Keratinocyte (primary cell): ENCODE data around the gene ADCY4. TPM values are rescaled to one million over a fixed set of nuclear protein-coding genes. Genes with fewer than 3 reads are reported as not detected.

ENCODE experiments used
- DNase-seq: peaks from one replicate; pipeline ENCODE4 v3.0.0-alpha.2; 2011; ENCODE audit warnings: low read depth, missing footprints, low spot score
- FAIRE-seq: peaks from 2 replicates; lab custom pipeline; 2011; peaks lifted over from hg19 to GRCh38; lab: Jason Lieb, UNC
- H2AFZ ChIP-seq: 2 replicates; pipeline ENCODE4 v1.6.0; 2012; ENCODE audit warnings: low read length, control low read depth, inconsistent platforms; ENCODE audit not compliant: control insufficient read depth
- H3K27ac ChIP-seq: 2 replicates; pipeline ENCODE4 v1.5.1; 2011; ENCODE audit warnings: low read length; ENCODE audit not compliant: control insufficient read depth, insufficient read depth
- H3K27me3 ChIP-seq: 3 replicates; pipeline ENCODE4 v1.6.0; 2011; ENCODE audit warnings: low read length; ENCODE audit not compliant: control insufficient read depth, insufficient read depth; ENCODE audit errors: extremely low read depth
- H3K36me3 ChIP-seq, 2 experiments: 2 replicates in 1 of 2; 3 replicates in 1 of 2; pipeline ENCODE4 v1.5.1; 2011; ENCODE audit warnings: low read length in 2 of 2, mild to moderate bottlenecking in 1 of 2; ENCODE audit not compliant: control insufficient read depth in 2 of 2, insufficient read depth in 2 of 2; ENCODE audit errors: extremely low read depth in 1 of 2
- H3K4me1 ChIP-seq: 3 replicates; pipeline ENCODE4 v1.5.1; 2011; ENCODE audit warnings: low read length; ENCODE audit not compliant: control insufficient read depth, insufficient read depth; ENCODE audit errors: extremely low read depth
- H3K4me2 ChIP-seq: 3 replicates; pipeline ENCODE4 v1.6.0; 2011; ENCODE audit warnings: low read depth, low read length; ENCODE audit not compliant: control insufficient read depth, insufficient read depth; ENCODE audit errors: extremely low read depth
- H3K4me3 ChIP-seq, 3 experiments: fragments of 200-600 bp in 1 of 3; sonication (generic) in 1 of 3; 2 replicates in 2 of 3; 3 replicates in 1 of 3; pipeline ENCODE4 v1.5.1; 2011 to 2016; ENCODE audit warnings: low read length in 3 of 3, mild to moderate bottlenecking in 3 of 3, control low read depth in 2 of 3, inconsistent platforms in 1 of 3, low read depth in 1 of 3, mixed read lengths in 1 of 3, mixed run types in 1 of 3, moderate library complexity in 1 of 3; ENCODE audit not compliant: control insufficient read depth in 2 of 3, insufficient read depth in 2 of 3; ENCODE audit errors: extremely low read depth in 1 of 3
- H3K79me2 ChIP-seq: 2 replicates; pipeline ENCODE4 v1.6.0; 2012; ENCODE audit warnings: low read length; ENCODE audit not compliant: control insufficient read depth, insufficient read depth
- H3K9ac ChIP-seq: 3 replicates; pipeline ENCODE4 v1.6.0; 2011; ENCODE audit warnings: low read length; ENCODE audit not compliant: control insufficient read depth, insufficient read depth; ENCODE audit errors: extremely low read depth
- H3K9me1 ChIP-seq: 3 replicates; pipeline ENCODE4 v1.6.0; 2011; ENCODE audit warnings: low read length; ENCODE audit not compliant: control insufficient read depth, insufficient read depth; ENCODE audit errors: extremely low read depth
- H3K9me3 ChIP-seq: 2 replicates; pipeline ENCODE4 v1.5.1; 2012; ENCODE audit warnings: low read depth, low read length; ENCODE audit not compliant: control insufficient read depth
- H4K20me1 ChIP-seq: 3 replicates; pipeline ENCODE4 v1.6.0; 2011; ENCODE audit warnings: low read length; ENCODE audit not compliant: control insufficient read depth, insufficient read depth; ENCODE audit errors: extremely low read depth
- EZH2 ChIP-seq: IDR thresholded peaks from one replicate; pipeline ENCODE4 v1.6.1; 2012; ENCODE audit warnings: inconsistent platforms, mild to moderate bottlenecking, low read length, moderate library complexity
- dilution Hi-C: fragments of 300-500 bp; cut with MboI; formaldehyde crosslinking; loops from one replicate; pipeline ENCODE4 v1.7.0; 2020; ENCODE audit warnings: low sequenced_read_pairs; ENCODE audit not compliant: extremely low pct_ligation_motif_present
- polyA plus RNA-seq, 5 experiments: library from polyadenylated mRNA; depleted of rRNA in 3 of 5; stranded (reverse) in 3 of 5; stranded (forward) in 1 of 5; unstranded in 1 of 5; fragments of >200 nt; gene quantifications; 1 replicate in 1 of 5; 2 replicates in 3 of 5; 3 replicates in 1 of 5; pipeline versions ENCODE4 v1.2.1 to v1.2.3, GENCODE V29; 2011 to 2012; ENCODE audit warnings: missing spikeins in 2 of 5, low read depth in 1 of 5, low replicate concordance in 1 of 5
- TF ChIP-seq, protein P1 (sequence below), 3 experiments: IDR thresholded peaks in 1 of 3; conservative IDR thresholded peaks in 1 of 3; optimal IDR thresholded peaks in 1 of 3; 2 replicates in 2 of 3; 3 replicates in 1 of 3; pipeline versions ENCODE3 to v1.5.1; 2011; ENCODE audit warnings: low read length in 3 of 3, mild to moderate bottlenecking in 3 of 3, moderate library complexity in 2 of 3, control low read depth in 1 of 3, inconsistent platforms in 1 of 3; ENCODE audit not compliant: insufficient read depth in 2 of 3; ENCODE audit errors: extremely low read depth in 1 of 3

Gene ADCY4
- polyA plus RNA-seq, 1 donor (not counting 4 experiments of a cell fraction or from before 2014, with no cell fraction given) = 0.21 TPM

DNA sequence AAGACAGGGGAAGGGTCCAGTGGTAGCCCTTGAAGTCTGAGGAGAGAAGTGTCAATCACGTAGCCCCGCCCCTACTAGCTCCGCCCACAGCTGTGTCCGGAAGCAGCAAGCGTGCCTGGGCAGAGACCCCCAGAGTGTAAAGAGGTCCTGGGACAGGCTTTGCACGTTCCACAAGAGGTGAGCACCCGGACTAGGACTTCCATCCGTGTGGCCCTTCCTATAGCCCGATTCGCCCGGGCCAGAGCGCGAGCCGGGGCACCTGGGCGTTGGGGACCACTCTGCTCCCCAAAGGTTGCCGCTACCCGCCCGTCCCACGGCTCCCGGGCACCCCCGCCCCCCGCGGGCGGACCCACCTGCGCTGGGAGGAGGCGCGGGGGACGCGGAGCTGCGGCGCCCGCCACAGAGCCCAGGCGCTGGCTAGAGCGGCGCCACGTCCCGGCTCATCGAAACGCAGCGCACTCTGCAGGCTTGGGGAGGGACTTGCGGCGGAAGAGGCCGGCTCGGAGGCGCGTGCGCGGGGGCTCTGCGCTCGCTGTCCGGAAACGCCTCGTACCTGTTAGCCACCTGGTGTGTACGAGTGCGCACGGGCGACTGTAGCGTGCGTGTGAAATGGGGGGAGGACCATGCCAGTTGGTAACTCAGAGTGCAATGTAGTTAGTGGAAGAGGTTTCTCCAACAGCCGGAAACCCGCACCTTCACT lies 63.6 kb downstream of the ADCY4 start, which contains the start of gene RABGGTA:
Gene RABGGTA, minus strand, starts transcription at position 464 of the 700 bp plus-strand sequence. CDS start 482 bp downstream, outside the sequence.
- TF ChIP-seq EZH2 = no peak
- TF ChIP-seq, protein P1, sequence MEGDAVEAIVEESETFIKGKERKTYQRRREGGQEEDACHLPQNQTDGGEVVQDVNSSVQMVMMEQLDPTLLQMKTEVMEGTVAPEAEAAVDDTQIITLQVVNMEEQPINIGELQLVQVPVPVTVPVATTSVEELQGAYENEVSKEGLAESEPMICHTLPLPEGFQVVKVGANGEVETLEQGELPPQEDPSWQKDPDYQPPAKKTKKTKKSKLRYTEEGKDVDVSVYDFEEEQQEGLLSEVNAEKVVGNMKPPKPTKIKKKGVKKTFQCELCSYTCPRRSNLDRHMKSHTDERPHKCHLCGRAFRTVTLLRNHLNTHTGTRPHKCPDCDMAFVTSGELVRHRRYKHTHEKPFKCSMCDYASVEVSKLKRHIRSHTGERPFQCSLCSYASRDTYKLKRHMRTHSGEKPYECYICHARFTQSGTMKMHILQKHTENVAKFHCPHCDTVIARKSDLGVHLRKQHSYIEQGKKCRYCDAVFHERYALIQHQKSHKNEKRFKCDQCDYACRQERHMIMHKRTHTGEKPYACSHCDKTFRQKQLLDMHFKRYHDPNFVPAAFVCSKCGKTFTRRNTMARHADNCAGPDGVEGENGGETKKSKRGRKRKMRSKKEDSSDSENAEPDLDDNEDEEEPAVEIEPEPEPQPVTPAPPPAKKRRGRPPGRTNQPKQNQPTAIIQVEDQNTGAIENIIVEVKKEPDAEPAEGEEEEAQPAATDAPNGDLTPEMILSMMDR (optimal IDR thresholded peaks at IDR 0.05 in 1 of 3, IDR thresholded peaks at IDR 0.05 in 1 of 3, conservative IDR thresholded peaks at IDR 0.05 in 1 of 3; ENCODE audit: extremely low read depth in 1 of 3, insufficient read depth in 2 of 3, low read length in 3 of 3) = peak in 2 of 3 experiments; percentile 64 to 84
- Histone ChIP-seq H3K4me1 (peaks cover 41% of the 10 kb centered on the region), H3K4me3 (peak within 1 kb of the TSS; percentile 65 to 90 (median 84)), H3K27me3 (no peaks in the 10 kb centered on the region), H3K9me3 (no peaks in the 10 kb centered on the region), H3K79me2 (peaks cover 3% of the 10 kb centered on the region), H4K20me1 (no peaks in the 10 kb centered on the region), H3K36me3 (peaks cover 9 to 24% of the 10 kb centered on the region in 2 experiments), H3K4me2 (peak within 1 kb of the TSS; percentile 86), H3K9me1 (no peaks in the 10 kb centered on the region), H2AFZ (peak within 1 kb of the TSS; percentile 80), H3K9ac (peak within 1 kb of the TSS; percentile 98), H3K27ac (peak within 1 kb of the TSS; percentile 96)
- FAIRE-seq (no peak), DNase-seq (peak; percentile 72)
- dilution Hi-C loops = no loop called here

DNA sequence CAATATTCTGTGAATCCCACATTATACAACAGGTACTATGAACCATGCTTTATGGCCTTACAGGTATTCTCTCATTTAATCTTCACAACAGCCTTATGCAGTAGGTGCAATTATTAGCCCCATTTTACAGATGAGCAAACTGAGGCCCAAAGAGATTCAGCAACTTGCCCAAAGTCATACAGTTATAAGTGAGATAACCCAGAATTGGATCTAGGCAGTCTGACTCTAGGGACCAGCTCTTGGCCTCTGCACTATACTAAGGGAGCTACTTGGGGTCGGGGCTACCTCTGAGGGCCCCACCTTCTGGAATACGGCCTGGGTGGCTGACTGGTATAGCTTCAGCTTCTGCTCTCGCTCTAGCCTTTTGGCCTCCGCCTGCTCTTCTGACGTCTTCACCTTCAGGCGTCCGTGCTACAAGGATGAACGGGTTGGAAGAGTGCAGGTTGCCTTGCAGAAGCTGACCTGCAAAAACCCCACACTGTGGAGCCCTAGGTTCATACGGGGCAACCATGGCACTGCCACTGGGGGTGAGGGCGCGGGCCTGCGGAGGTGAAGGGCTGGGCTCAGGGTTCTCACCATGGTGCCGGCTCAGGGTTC lies 64.2 kb downstream of the ADCY4 start:
- no peaks in the 10 kb centered on the region for H3K9me3 ChIP-seq
- H3K4me3 ChIP-seq = peak overlapping the region; percentile 65 to 90 (median 84)
- peaks cover 41% of the 10 kb centered on the region for H3K4me1 ChIP-seq
- no peaks in the 10 kb centered on the region for H3K9me1 ChIP-seq
- peaks cover 12 to 24% of the 10 kb centered on the region in 2 experiments for H3K36me3 ChIP-seq
- FAIRE-seq (no peak), DNase-seq (no peak)
- dilution Hi-C loops = no loop called here
- H3K4me2 ChIP-seq = peak overlapping the region; percentile 86
- peaks cover 3% of the 10 kb centered on the region for H3K79me2 ChIP-seq
- H3K27ac ChIP-seq = peak overlapping the region; percentile 96
- no peaks in the 10 kb centered on the region for H3K27me3 ChIP-seq
- H4K20me1 ChIP-seq = no peaks in the 10 kb centered on the region
- TF ChIP-seq, protein P1 (optimal IDR thresholded peaks at IDR 0.05 in 1 of 3, IDR thresholded peaks at IDR 0.05 in 1 of 3, conservative IDR thresholded peaks at IDR 0.05 in 1 of 3; ENCODE audit: extremely low read depth in 1 of 3, insufficient read depth in 2 of 3, low read length in 3 of 3) = no peak
- no peak for TF ChIP-seq EZH2
- H3K9ac ChIP-seq = peak overlapping the region; percentile 98
- H2AFZ ChIP-seq = peak overlapping the region; percentile 80
